GM21717 (cell line): ENCODE results near the gene PLB1.

ENCODE experiments used
- ATAC-seq: cut with Tn5 transposase; IDR thresholded peaks from one replicate; pipeline ENCODE4 v1.9.1; 2021; ENCODE audit warnings: mild to moderate bottlenecking, moderate library complexity; ENCODE audit not compliant: unreplicated experiment

Gene PLB1

DNA sequence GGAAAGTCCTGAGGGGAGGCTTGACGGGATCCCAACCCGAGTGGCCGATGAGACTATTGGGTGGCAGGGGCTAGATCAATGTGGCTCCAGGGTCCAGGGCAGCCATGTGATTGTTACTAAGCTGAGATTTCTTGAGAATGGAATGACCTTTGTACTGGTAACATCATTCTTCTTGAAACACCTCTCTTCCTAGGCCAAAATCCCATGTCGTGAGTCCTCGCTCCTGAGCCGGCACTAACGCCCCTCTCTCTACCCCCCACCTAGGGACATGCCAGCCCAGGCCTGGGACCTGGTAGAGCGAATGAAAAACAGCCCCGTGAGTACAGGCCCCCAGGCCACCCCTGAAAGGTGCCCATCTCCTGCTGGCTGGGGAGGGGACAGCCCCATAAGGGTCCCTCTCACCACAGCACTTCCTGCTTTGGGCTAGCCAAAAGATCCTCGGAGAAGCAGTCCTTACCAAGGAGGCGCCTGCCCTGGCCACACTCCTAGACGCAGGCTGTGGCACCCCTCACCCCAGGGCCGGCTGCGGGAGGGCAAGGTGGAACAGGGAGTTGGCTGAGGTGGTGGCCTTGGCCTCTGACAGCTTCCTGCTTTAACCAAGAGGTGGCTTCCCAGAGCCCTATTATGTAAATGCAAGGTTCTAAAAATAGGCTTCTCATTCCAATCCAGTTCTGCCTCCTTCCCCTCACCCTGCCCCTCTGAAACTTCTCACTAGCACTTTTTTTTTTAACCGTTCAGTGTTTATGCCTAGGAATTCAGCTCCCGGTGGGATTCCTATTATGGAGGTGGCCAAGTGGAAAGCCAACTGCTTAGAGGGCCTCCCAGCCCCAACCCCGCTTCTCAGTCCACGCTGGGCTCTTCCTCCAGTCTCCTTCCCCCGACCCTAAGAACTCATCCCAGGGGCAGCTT lies 129.2 kb downstream of the PLB1 start:
- ATAC-seq = peak; percentile 52

DNA sequence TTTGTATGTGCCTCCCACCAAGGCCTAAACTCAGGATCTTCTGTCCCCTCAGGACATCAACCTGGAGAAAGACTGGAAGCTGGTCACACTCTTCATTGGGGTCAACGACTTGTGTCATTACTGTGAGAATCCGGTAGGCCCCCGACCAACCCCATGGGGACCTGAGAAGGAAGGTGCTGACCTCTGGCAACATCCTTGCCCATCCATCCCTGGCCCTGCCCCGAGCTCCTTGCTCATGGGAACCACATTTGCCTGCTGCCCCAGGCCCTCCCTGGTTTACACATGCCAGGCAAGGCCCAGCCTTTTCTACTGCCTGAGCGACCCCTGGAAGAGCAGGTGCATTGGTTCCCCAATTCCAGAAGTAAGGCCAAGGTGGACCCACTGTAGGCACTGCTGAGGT lies 130.5 kb downstream of the PLB1 start:
- no peak for ATAC-seq

DNA sequence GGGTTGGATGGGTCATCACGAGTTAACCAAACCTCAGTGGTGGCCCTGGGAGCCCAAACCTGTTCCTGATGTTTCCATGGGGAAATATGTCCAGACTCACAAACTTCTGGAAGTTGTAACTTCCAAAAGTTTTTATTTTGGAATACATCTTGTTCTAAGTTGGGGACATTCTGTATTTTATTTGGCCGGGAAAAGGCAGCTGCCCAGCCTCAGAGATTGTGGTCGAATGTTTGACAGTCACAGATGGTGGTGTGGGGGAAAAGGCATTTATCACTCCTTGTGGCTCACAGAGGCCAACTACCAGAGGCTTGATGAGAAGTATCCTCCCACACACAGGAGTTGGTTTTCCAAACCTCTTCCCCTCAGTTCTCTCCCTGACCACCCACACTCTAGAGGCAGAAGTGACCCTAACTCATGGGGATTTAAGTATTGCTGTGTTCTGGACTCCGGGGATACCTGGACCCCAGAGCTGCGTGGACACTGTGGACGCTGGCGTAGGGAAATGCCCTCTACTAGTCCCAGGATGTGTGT lies 131.1 kb downstream of the PLB1 start:
- no peak for ATAC-seq

DNA sequence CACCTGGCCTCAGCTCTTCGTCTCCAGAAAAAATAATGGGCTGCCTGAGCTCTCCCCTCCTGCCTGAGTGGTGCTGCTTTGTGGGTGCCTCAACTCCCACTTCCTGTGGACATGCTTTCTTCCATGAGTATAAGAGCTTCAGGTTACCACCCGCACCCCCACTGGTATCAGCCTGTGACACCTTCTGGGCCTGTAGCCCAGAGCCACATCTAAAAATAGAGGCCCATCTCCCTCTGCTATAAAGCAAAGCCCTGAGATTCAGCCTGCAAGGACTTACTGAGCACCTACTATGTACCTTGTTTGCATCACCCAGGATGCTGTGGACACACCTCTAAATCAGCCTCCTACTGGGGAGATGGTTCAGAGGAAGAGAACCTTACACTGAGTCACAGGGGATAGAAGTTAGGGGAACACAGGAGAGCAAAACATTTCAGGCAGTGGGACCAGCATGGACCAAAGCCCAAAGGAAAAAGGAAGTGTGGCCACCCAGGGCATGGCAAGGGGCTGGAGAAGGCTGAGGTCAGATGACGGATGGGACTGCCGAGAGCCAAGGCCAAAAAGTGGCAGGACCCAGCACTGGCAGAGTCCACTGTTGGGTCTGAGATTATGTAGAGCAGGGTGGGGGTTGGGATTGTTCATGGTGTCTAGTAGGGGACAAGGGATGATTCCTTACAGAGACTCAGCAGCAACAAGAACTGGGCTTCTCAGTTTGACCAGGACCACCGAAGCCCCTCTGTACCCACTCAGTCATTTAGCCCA lies 132.0 kb downstream of the PLB1 start:
- ATAC-seq = no peak

DNA sequence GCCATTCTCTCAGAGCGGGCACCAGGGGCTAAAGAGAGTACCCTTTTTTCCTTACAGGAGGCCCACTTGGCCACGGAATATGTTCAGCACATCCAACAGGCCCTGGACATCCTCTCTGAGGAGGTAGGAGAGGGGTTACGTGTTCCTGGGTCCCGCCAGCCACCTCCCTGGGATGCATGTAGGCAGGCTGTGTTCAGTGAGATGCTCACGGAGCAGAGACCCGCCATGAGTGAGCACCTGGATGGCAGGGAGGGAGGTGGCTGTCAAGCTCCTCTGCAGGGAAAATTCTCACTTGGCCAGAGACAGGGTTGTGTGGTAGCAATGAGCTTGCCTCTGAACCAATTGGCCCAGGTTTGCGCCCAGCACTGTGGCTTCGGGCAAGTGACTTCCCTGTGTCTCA lies 132.6 kb downstream of the PLB1 start:
- no peak for ATAC-seq

DNA sequence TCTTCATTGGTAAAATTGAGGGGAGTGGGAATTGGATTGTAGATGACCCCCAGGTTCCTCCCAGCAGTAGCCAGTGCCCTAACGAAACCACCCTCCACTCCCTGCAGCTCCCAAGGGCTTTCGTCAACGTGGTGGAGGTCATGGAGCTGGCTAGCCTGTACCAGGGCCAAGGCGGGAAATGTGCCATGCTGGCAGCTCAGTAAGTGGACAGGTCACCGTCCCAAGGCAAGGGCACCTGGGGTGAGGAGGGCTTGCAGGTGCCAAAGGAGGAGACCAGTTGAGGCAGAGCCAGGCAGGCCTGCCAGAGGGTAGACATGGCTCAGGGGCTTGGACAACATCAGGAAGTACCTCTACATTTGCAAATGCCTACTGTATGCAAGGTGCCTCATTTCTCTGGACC lies 133.1 kb downstream of the PLB1 start:
- ATAC-seq = no peak

DNA sequence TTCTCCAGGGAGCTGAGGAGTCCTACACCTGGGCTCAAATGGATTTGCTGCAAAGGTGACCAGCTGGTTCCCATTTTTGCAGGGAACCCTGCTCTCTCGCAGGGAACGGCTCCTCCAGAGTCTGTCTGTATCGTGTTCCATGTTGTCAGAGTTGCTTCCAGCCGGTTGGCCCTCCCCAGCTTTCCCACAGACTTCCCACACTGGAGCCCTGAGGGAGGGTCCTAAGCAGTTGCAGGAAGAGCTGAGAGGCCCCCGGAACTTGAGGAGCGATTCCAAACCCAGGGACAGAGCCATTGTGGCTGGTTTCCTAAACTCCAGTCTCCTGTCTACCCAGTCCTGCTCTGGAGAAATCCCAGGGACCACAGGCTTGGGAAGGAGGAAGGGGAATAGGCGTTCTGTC lies 134.1 kb downstream of the PLB1 start:
- ATAC-seq = no peak

DNA sequence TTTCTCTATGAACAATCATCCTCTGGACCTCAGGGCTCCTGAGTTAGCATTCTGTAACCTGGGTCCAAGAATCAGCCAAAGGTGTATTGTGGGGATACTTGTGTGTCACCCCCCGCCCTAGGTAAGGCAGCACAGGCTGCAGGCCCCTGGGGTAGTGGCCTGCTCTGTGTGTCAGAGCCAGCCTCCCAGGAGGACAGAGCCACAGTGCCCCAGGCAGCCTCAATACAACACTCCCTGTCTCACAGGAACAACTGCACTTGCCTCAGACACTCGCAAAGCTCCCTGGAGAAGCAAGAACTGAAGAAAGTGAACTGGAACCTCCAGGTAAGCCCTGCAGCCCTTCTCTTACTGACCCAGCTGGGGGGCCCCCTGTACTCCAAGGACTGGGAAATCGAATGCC lies 134.5 kb downstream of the PLB1 start:
- ATAC-seq = no peak

DNA sequence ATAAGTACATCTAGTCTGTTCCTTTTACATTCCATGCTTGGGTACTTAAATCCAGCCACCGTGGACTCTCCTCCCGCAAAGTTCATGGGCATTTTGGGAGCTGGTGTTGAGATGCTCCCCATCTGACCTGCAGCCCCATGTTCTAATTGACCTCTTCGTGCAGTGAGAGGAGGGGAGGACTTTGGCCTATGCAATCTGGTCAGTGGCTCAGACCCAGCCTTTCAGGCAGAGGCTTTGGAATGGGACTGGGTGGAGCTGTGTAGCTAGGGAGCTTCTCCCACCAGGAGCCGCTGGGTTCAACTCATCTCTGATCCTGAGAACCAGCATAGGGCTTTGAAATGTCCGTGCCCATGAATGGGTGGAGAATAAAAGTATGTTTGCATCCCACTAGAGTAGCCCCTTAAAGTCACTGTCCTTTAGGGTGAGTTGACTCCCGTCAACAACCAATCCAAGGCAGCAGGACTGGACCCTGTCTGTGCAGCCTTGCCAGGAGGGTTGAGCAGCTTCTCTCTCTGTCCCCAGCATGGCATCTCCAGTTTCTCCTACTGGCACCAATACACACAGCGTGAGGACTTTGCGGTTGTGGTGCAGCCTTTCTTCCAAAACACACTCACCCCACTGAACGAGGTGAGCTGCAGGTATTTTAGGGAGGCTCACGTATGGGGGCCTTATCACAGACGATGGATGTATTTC lies 135.8 kb downstream of the PLB1 start:
- ATAC-seq = no peak

DNA sequence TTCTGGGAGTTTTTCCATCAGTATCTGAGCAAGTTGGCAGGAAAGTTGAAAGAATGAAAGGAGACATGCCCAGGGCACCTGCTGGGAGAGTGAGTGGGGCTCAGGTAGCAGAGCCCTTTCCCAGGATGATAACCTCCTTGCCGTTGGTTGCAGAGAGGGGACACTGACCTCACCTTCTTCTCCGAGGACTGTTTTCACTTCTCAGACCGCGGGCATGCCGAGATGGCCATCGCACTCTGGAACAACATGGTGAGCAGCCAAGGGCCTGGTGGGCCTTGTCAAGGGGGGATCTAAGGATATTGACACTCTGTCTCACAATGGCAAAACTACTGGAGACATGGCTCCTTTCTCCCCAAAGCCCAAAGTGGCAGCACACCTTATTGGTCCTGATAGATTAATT lies 136.9 kb downstream of the PLB1 start:
- no peak for ATAC-seq

DNA sequence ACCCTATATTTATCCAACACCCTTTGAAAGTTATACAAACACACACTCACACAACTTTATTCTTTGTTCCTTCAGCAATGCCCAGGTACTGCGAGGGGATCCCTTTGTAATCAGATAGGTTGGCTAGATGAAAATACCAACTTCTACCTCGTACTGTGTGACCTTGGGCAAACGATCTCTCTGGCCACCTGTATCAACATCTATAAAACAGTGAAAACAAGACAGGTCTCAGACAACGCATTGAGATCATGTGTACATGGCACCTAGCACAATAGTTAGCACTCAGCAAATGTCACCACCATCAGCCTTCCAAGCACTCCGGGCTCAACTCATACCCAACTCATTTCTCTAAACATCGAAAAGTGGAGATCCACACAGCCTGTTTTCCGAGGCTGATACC lies 137.3 kb downstream of the PLB1 start:
- ATAC-seq = no peak

DNA sequence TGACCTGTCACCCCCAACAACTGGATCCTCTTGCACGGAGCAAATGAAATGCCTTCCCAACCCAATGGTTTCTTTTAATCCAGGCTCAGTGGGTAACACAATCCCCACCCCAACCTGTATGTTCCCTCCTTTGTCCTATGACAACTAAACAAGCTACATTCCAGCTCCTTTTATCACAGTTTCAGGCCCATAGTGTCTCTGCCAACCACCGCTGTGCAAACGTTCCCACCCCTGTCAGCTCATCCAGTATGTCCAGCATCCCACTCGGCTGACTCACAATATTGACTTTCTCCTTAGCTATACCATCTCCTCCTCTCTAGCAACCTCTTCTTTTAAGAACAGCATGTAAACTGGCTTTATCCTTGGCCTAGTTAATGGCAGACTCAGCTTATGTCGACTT lies 137.9 kb downstream of the PLB1 start:
- ATAC-seq = no peak

DNA sequence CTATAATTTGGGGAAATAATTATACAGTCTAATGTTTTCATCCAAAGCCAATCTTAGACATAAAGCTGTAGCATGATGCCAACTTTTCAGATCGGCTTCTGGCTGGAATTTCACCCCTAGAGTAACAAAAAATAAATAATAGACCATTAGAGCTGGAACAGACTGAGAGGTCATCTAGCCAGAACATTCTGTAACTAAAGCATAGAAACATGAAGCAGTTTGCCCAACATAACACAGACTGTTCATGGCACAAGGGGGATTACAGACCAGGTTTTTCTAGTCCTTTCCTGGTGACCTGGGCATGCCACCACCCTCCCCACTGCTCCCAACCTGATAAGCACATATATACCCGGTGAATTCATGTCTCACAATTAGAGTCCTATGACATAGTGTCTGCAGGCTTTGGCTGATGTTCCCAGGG lies 139.3 kb downstream of the PLB1 start:
- no peak for ATAC-seq

DNA sequence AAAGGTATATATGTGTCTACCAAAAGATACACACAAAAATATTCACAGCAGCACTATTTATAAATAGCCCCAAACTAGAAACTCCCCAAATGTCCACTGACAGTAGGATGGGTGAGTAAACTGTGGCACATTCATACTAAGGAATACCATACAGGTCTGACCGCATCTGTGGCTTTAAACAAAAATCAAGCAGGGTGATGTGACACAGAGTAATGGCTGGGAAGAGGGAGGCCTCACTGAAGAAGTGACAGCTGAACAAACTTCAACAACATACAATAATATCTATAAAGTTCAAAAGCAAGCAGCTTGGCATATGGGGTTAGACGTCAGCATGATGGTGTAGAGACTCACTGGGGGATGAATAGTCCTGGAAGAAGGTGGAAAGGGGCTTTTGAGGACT lies 140.6 kb downstream of the PLB1 start:
- no peak for ATAC-seq

DNA sequence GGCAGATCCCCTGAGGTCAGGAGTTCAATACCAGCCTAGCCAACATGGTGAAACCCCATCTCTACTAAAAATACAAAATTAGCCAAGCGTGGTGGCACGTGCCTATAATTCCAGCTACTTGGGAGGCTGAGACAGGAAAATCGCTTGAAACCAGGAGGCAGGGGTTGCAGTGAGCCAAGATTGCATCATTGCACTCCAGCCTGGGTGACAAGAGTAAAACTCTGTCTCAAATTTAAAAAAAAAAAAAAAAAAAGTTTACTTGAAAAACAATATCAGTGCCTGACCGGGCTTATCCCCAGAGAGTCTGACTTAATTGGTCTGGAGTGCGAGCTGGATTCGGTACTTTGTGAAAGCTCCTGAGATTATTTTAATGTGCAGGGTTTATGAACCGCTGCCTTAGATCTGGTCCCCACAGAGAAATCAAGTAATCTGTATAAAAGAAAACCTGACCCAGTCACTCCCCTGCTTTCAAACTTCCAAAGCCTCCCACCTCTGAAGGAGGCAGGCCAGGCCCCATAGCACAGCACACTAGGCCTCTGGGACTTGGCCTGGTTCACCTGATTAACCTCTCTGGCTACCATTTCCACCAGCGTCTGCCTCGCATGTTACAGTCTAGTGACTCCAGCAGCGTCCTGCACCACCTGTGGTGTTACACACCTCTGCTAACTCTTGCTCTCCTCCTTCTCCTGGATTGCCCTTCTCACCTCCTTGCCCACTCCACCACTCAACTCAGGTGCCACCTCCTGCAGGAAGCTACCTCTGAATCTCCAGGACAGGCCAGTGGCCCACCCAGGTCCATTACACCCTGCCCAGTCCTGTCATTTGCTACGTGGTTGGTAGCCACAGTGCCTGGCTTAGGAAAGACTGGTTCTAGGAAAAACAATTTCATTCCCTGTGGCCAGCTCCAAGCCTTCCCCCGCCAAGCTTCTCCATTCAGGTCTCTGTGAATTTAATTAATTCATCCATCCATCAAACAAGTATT lies 141.5 kb downstream of the PLB1 start:
- no peak for ATAC-seq

DNA sequence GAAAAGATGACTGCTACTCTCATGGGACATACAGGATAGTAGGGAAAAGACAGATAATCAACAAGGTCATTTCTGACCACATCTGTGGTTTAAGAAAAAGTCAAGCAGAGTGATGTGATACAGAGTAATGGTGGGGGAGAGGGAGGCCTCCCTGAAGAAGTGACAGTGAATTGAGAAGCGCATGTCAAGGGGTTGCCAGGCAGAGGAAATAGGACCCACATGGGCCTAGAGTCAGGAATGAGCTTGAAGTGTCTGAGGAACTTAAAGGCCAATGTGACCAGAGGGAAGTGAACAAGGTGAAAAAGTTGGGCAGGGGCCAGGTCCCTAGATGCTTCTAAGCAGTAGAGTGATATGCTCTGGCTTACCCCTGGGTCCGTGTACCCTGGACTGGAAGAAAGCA lies 142.2 kb downstream of the PLB1 start:
- ATAC-seq = no peak

DNA sequence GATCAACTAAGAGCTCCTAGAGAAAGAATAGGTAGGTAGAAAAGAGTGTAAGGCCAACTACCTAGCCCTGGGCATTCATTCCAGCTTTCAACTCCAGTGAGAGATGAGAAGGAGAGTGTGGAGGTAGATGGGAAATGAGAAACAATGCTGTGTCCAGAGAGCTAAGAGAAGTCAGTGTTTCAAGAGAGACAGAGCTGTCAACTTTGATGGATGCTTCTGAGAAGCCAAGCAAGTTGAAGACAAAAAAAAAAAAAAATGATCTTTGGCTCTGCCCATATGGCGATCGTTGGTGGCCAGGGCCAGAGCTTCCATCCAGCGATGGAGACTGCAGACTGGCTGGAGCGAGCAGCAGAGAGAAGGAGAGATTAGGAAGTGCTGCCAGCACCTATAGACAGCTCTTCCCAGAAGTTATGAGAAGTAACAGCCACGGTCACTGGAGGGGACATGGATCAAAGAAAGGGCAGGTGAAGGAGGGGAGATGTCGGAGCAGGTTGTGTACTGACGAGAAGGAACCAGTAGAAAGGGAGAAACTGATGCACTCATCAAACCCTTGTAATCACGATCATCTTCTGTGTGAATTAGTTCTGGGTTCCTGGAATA lies 143.3 kb downstream of the PLB1 start:
- ATAC-seq = no peak

DNA sequence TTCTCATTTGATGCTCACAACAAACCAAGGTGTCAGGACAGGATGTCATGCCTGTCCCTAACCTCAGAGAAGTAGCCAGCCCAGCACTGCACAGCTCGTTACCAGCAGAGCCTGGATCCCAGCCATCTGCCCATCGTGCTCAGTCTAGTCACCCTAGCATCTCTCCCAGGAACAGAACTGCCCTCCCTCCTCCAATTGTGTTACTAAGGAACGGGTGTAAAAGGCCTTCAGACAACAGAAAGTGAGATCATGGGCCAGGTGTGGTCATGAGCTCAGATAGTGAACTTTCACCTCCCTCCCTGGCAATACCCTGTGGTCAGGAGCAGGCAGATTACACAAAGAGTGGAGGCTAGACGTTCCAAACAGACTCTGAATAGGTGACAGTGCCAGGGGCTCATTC lies 144.0 kb downstream of the PLB1 start:
- no peak for ATAC-seq

DNA sequence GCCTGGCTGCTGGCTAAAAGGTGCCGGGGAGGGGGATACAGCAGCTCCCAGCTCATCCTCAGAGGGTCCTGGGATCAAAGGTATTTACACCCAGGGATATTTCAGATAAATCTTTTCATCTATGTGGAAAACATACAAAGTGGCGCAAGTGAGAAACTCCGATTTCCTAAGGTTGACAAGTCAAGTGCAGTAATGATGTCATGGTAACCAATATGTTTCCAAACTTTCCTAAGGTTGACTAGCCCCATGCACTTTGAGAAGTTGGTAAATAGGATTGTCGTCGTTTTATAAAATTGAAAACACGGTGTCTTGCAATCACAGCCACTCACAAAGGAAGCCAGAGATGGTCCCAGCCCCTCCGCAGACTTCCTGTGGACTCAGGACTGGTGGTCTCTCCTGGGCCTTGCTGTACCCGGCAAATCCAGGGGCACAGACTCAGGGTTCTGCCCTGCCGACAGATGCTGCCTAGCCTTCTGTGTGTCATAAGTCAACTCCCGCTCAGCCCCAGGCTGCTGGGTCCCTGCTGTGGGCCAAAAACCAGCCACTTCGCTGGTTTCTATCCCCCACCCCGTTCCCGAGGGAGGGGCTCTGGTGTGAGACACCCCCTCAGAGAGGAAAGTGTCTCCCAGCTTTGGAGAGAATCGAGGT lies 144.5 kb downstream of the PLB1 start:
- ATAC-seq = no peak
